Measurements from ENCODE around the gene ANKMY2. TPM values are rescaled to one million over a fixed set of nuclear protein-coding genes. Genes with fewer than 3 reads are reported as not detected.
"Not testable (repeated sequence)": the region's sequence is repeated elsewhere in the genome, so short reads cannot be mapped to it uniquely, and the experiment has no call there.

Gene ANKMY2
- total RNA-seq, 2 donors from 2014 or later: 11.3 to 13.4 TPM

DNA sequence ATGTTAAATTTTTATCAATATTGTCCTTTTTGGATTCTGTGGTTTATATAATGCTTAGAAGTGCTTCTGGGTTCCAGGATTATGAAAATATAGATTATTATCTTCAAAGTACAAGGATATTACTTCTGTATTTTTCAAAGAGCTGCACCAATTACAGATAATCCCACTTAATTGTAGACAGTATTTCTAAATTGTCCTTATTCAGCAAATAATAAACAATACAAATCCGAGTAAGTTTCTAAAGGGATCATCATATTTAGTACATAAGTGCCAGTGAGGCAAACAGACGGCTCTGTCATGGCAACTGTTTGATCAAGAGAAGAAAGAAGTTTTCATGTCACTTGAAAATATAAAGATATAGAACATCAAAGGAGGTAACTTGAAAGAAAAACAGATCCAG, 19.2 kb downstream of the ANKMY2 start:
- Mint-ChIP-seq H3K27ac (no peak overlapping the region), H3K9me3 (no peaks in the 10 kb centered on the region), H3K36me3 (no peaks in the 10 kb centered on the region), H3K4me1 (ENCODE audit: low read depth in 2 of 2) (no peaks in the 10 kb centered on the region), H3K27me3 (no peaks in the 10 kb centered on the region), H3K4me3 (no peak overlapping the region)
- no peak for DNase-seq (ENCODE audit: low spot score)
- ATAC-seq: no peak

DNA sequence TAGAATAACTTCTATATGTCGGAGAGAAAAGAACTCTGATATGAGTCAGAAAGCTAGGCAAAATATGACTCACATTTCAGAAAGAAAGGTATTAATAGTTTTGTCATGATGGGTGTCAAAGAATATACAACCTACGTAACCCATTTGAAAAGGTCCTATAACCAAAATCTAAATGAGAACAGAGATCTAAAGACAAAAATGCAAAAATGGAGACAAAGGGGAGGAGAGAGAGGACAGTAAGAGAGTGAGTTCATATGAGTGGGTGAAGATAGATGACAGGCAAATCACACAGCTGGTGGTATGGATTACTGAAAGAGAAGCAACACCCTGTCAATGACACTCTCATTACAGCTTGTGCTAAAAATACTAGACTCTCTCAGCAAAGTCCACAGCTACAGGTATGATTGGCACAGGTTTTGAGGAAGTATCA, 25.6 kb downstream of the ANKMY2 start:
- DNase-seq (ENCODE audit: low spot score): no peak
- peak; percentile 61 to 92 for ATAC-seq
- peak overlapping the region; percentile 10 to 57 for H3K27ac Mint-ChIP-seq
- peaks cover 5 to 9% of the 10 kb centered on the region in 2 donors for H3K4me1 Mint-ChIP-seq (ENCODE audit: low read depth in 2 of 2)
- no peaks in the 10 kb centered on the region for H3K27me3 Mint-ChIP-seq
- peaks cover 20% of the 10 kb centered on the region for H3K36me3 Mint-ChIP-seq
- peak overlapping the region; percentile 31 for H3K4me3 Mint-ChIP-seq
- H3K9me3 Mint-ChIP-seq: no peaks in the 10 kb centered on the region

DNA sequence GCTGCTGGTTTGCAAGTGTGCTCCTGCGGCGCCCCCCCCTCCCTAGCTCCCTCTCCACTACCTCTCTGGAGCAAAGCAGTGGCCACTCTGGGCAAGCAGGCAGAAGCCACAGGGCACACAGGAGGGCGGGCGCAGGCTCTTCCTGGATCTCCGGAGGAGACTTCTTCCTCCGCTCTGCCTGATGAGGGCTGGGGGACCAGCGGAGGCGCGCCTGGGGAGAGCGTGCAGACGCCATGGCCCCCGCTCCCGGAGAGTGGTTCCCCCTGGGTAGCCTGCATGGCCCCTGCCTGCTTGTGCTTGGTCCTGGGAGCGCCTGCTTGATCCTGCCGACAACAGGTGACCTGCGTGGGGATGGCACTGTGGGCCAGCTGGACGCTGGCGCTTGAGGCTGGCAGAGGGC, 29.0 kb downstream of the ANKMY2 start:
- Mint-ChIP-seq H3K27ac (no peak overlapping the region), H3K9me3 (no peaks in the 10 kb centered on the region), H3K4me3 (no peak overlapping the region), H3K27me3 (no peaks in the 10 kb centered on the region), H3K4me1 (ENCODE audit: low read depth in 2 of 2) (peaks cover 5 to 9% of the 10 kb centered on the region in 2 donors), H3K36me3 (peaks cover 20% of the 10 kb centered on the region)
- DNase-seq (ENCODE audit: low spot score) (no peak), ATAC-seq (no peak)

- DNase-seq (ENCODE audit: low spot score): no peak
- ATAC-seq: no peak
- Mint-ChIP-seq H3K9me3 (no peaks in the 10 kb centered on the region), H3K27ac (no peak overlapping the region), H3K36me3 (peaks cover 20% of the 10 kb centered on the region), H3K4me3 (no peak overlapping the region), H3K27me3 (no peaks in the 10 kb centered on the region), H3K4me1 (ENCODE audit: low read depth in 2 of 2) (peaks cover 5 to 9% of the 10 kb centered on the region in 2 donors)
Measured at GRCh38 chr7:16616122-16616521, 29.4 kb downstream of the ANKMY2 start.

- H3K9me3 Mint-ChIP-seq: no peaks in the 10 kb centered on the region
- no peak overlapping the region for H3K4me3 Mint-ChIP-seq
- H3K27me3 Mint-ChIP-seq: no peaks in the 10 kb centered on the region
- ATAC-seq (no peak), DNase-seq (ENCODE audit: low spot score) (no peak)
- no peak overlapping the region for H3K27ac Mint-ChIP-seq
- H3K4me1 Mint-ChIP-seq (ENCODE audit: low read depth in 2 of 2): peaks cover 4 to 6% of the 10 kb centered on the region in 2 donors
- peaks cover 22% of the 10 kb centered on the region for H3K36me3 Mint-ChIP-seq
Measured at GRCh38 chr7:16615228-16615627, 30.3 kb downstream of the ANKMY2 start.

GRCh38 chr7:16611711-16612110, 33.8 kb downstream of the ANKMY2 start:
- Mint-ChIP-seq H3K27me3 (no peaks in the 10 kb centered on the region), H3K4me3 (no peak overlapping the region), H3K9me3 (no peaks in the 10 kb centered on the region), H3K36me3 (peaks cover 7% of the 10 kb centered on the region), H3K4me1 (ENCODE audit: low read depth in 2 of 2) (no peaks in the 10 kb centered on the region), H3K27ac (no peak overlapping the region)
- no peak for ATAC-seq
- no peak for DNase-seq (ENCODE audit: low spot score)

- DNase-seq (ENCODE audit: low spot score) (no peak), ATAC-seq (no peak)
- Mint-ChIP-seq H3K27ac (no peak overlapping the region), H3K4me1 (ENCODE audit: low read depth in 2 of 2) (no peaks in the 10 kb centered on the region), H3K27me3 (no peaks in the 10 kb centered on the region), H3K36me3 (peaks cover 7% of the 10 kb centered on the region), H3K4me3 (no peak overlapping the region), H3K9me3 (no peaks in the 10 kb centered on the region)
Measured at GRCh38 chr7:16609842-16610450, 35.6 kb downstream of the ANKMY2 start.

DNA sequence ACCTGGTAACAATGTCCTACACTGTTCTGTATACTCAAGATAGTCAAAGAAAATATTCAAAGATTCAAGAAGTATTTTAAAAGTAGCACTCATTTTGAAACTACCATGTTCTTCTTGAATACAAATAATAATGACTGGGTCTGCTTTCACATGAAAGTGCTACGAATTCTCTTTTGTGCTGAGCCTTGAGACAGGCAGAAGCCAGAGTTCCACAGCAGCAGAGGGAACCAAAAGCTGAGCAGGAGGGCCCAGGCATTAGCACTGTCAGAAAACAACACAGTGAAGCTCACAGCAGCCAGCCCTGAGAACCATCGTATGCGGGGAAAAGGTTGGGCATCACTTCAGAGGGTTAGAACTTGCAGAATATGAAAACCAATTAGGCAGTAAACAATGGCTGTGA, 38.9 kb downstream of the ANKMY2 start:
- DNase-seq (ENCODE audit: low spot score) (no peak), ATAC-seq (no peak)
- H3K9me3 Mint-ChIP-seq: no peaks in the 10 kb centered on the region
- no peak overlapping the region for H3K4me3 Mint-ChIP-seq
- no peaks in the 10 kb centered on the region for H3K4me1 Mint-ChIP-seq (ENCODE audit: low read depth in 2 of 2)
- H3K27ac Mint-ChIP-seq: no peak overlapping the region
- no peaks in the 10 kb centered on the region for H3K27me3 Mint-ChIP-seq
- H3K36me3 Mint-ChIP-seq: peaks cover 11% of the 10 kb centered on the region

GRCh38 chr7:16604054-16604453, 41.5 kb downstream of the ANKMY2 start:
- Mint-ChIP-seq H3K27me3 (no peaks in the 10 kb centered on the region), H3K36me3 (peaks cover 15% of the 10 kb centered on the region)

GRCh38 chr7:16603633-16604032, 41.9 kb downstream of the ANKMY2 start:
- no peak overlapping the region for H3K4me3 Mint-ChIP-seq
- H3K36me3 Mint-ChIP-seq: peaks cover 15% of the 10 kb centered on the region
- ATAC-seq (no peak), DNase-seq (ENCODE audit: low spot score) (no peak)
- no peaks in the 10 kb centered on the region for H3K9me3 Mint-ChIP-seq
- no peak overlapping the region for H3K27ac Mint-ChIP-seq
- H3K27me3 Mint-ChIP-seq: no peaks in the 10 kb centered on the region
- H3K4me1 Mint-ChIP-seq (ENCODE audit: low read depth in 2 of 2): no peaks in the 10 kb centered on the region

More at GRCh38 chr7:16604054-16604453, 41.5 kb downstream of the ANKMY2 start:
- no peak for ATAC-seq
- no peaks in the 10 kb centered on the region for H3K4me1 Mint-ChIP-seq (ENCODE audit: low read depth in 2 of 2)
- no peak overlapping the region for H3K4me3 Mint-ChIP-seq
- DNase-seq (ENCODE audit: low spot score): no peak
- no peak overlapping the region for H3K27ac Mint-ChIP-seq
- no peaks in the 10 kb centered on the region for H3K9me3 Mint-ChIP-seq

DNA sequence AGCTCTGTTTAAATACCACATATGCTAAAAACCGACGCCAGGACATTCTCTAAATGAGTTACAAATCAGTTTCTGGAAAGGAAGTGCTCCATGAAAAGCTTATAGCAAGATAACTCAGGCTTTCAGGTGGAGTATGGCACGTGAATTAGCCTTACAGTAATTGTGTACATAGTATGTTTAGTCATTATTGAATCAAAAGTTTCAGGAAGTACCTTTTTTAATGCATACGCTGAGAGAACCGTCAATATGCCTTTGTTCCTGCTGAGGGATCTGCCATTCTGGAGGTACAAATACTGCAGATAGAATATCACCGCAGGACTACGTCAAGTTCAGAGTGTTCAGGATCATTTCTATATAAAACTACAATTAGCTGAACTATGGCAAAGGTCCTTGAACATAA, 45.7 kb downstream of the ANKMY2 start:
- Mint-ChIP-seq H3K4me3 (no peak overlapping the region), H3K27ac (no peak overlapping the region), H3K9me3 (no peaks in the 10 kb centered on the region), H3K4me1 (ENCODE audit: low read depth in 2 of 2) (no peaks in the 10 kb centered on the region), H3K36me3 (peaks cover 15% of the 10 kb centered on the region), H3K27me3 (no peaks in the 10 kb centered on the region)
- no peak for DNase-seq (ENCODE audit: low spot score)
- ATAC-seq: no peak

GRCh38 chr7:16598015-16598414, 47.5 kb downstream of the ANKMY2 start:
- H3K4me3 Mint-ChIP-seq: no peak overlapping the region
- no peaks in the 10 kb centered on the region for H3K9me3 Mint-ChIP-seq
- no peak for DNase-seq (ENCODE audit: low spot score)
- peaks cover 15% of the 10 kb centered on the region for H3K36me3 Mint-ChIP-seq
- H3K27ac Mint-ChIP-seq: no peak overlapping the region
- H3K27me3 Mint-ChIP-seq: no peaks in the 10 kb centered on the region
- no peak for ATAC-seq
- H3K4me1 Mint-ChIP-seq (ENCODE audit: low read depth in 2 of 2): no peaks in the 10 kb centered on the region

DNA sequence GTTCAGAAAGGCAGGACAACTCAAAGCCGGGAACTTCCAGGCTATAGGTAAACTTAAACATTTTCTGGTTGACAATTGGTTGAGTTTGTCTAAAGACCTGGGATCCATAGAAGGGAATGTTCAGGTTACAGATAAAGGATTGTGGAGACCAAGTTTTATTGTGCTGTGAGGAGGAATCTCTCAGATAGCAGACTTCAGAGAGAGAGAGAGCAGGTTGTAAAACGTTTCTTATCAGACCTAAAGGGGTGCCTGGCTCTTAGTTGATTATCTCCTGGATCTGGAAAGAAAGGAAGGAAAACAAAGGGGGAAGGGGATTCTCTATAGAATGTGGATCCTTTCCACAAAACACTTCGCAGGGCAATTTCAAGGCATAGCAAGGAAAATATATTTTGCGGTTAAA, 50.0 kb downstream of the ANKMY2 start:
- not testable (repeated sequence) for H3K9me3 Mint-ChIP-seq; H3K27me3 Mint-ChIP-seq; ATAC-seq; DNase-seq (ENCODE audit: low spot score); H3K4me3 Mint-ChIP-seq; H3K36me3 Mint-ChIP-seq; H3K27ac Mint-ChIP-seq; H3K4me1 Mint-ChIP-seq (ENCODE audit: low read depth in 2 of 2)

DNA sequence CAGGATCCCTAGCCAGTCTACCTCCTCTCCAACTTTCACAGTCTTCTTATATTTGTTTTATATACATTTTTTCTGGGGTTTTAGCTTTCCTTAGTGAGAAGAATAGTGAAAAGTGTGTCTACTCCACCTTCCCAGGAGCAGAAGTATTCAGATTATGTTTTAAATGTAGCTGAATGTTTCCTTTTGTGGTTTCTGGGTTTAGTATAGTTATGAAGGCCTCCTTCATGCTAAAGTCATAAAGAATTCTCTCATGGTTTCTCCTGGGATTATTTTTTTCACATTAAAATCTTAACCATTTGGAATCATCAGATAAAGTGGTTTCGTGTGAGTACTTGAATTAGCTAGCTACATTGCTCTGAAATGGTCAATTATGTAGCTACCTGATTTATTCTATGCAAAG, 50.9 kb downstream of the ANKMY2 start:
- DNase-seq (ENCODE audit: low spot score) (no peak), ATAC-seq (no peak)
- H3K27me3 Mint-ChIP-seq: no peaks in the 10 kb centered on the region
- H3K36me3 Mint-ChIP-seq: no peaks in the 10 kb centered on the region
- no peaks in the 10 kb centered on the region for H3K9me3 Mint-ChIP-seq
- H3K4me1 Mint-ChIP-seq (ENCODE audit: low read depth in 2 of 2): no peaks in the 10 kb centered on the region
- H3K27ac Mint-ChIP-seq: no peak overlapping the region
- H3K4me3 Mint-ChIP-seq: no peak overlapping the region

DNA sequence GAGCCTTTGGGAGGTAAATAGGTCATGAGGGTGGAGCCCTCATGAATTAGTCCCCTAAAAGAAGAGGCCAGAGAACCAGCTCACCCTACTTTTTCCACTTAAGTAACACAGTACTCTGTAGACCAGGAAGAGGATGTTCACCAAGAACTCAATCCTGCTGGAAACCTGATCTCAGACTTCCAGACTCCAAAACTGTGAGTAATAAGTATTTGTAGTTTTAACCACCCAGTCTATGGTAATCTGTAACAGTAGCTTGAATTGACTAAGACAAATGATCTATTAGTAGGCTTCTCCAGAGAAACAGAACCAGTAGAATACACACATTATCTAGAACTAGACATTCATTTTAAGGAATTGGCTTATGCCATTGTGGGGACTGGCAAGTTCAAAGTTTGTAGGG, 51.5 kb downstream of the ANKMY2 start:
- H3K36me3 Mint-ChIP-seq: no peaks in the 10 kb centered on the region
- H3K27ac Mint-ChIP-seq: no peak overlapping the region
- H3K9me3 Mint-ChIP-seq: no peaks in the 10 kb centered on the region
- no peak overlapping the region for H3K4me3 Mint-ChIP-seq
- DNase-seq (ENCODE audit: low spot score) (no peak), ATAC-seq (no peak)
- H3K4me1 Mint-ChIP-seq (ENCODE audit: low read depth in 2 of 2): no peaks in the 10 kb centered on the region
- no peaks in the 10 kb centered on the region for H3K27me3 Mint-ChIP-seq
